Fibroblast of pulmonary artery (primary cell): Measurements from ENCODE around the gene HSD17B1.

Experiments used
- DNase-seq: peaks from one replicate; pipeline ENCODE4 v3.0.0-alpha.2; 2010; ENCODE audit warnings: low read depth
- H3K4me3 ChIP-seq: replicated peaks from 2 replicates; pipeline ENCODE4 v1.5.1; 2011; ENCODE audit warnings: low read depth, mild to moderate bottlenecking, control low read depth, low read length, moderate library complexity
- CTCF ChIP-seq: IDR thresholded peaks from 2 replicates; pipeline ENCODE4 v1.5.1; 2011; ENCODE audit warnings: mild to moderate bottlenecking, control low read depth, low read length, inconsistent platforms; ENCODE audit errors: missing control alignments

HSD17B1 gene

GRCh38 chr17:42591411-42591810 is 38.7 kb downstream of the HSD17B1 start:
- TF ChIP-seq CTCF = no peak
- no peak overlapping the region for H3K4me3 ChIP-seq
- DNase-seq = no peak

GRCh38 chr17:42596386-42596785 is 43.7 kb downstream of the HSD17B1 start:
- DNase-seq = no peak
- TF ChIP-seq CTCF = no peak
- no peak overlapping the region for H3K4me3 ChIP-seq

GRCh38 chr17:42598905-42599304 is 46.2 kb downstream of the HSD17B1 start:
- H3K4me3 ChIP-seq = no peak overlapping the region

GRCh38 chr17:42603318-42603717 is 50.6 kb downstream of the HSD17B1 start:
- TF ChIP-seq CTCF = no peak
- DNase-seq = no peak
- no peak overlapping the region for H3K4me3 ChIP-seq

More at GRCh38 chr17:42598905-42599304, 46.2 kb downstream of the HSD17B1 start:
- no peak for DNase-seq
- TF ChIP-seq CTCF = no peak
